GM23248 (cell line): ENCODE results near the gene APP. TPM values are rescaled to one million over a fixed set of nuclear protein-coding genes. Genes with fewer than 3 reads are reported as not detected.

ENCODE experiments used
- DNase-seq: peaks from one replicate; pipeline ENCODE4 v3.0.0-alpha.2; 2015
- H2AFZ ChIP-seq: fragments of 200-600 bp; sonication (generic); 2 replicates; pipeline ENCODE4 v1.6.1; 2016; ENCODE audit warnings: antibody characterized with exemption
- H3F3A ChIP-seq: fragments of 200-600 bp; sonication (generic); 2 replicates; pipeline ENCODE4 v1.6.1; 2016; ENCODE audit warnings: mild to moderate bottlenecking, antibody characterized with exemption, mixed run types; ENCODE audit not compliant: insufficient read depth
- H3K27ac ChIP-seq: fragments of 200-600 bp; sonication (generic); 2 replicates; pipeline ENCODE4 v1.5.1; 2016; ENCODE audit warnings: mild to moderate bottlenecking
- H3K27me3 ChIP-seq: fragments of 200-600 bp; sonication (generic); replicated peaks from 2 replicates; pipeline ENCODE4 v1.6.1; 2016; ENCODE audit warnings: mild to moderate bottlenecking; ENCODE audit not compliant: insufficient read depth
- H3K36me3 ChIP-seq: fragments of 200-600 bp; sonication (generic); 2 replicates; pipeline ENCODE4 v1.6.1; 2016; ENCODE audit warnings: low read depth, mild to moderate bottlenecking
- H3K4me1 ChIP-seq: fragments of 200-600 bp; sonication (generic); 2 replicates; pipeline ENCODE4 v1.6.1; 2016; ENCODE audit warnings: mild to moderate bottlenecking; ENCODE audit not compliant: insufficient read depth
- H3K4me2 ChIP-seq: fragments of 200-600 bp; sonication (generic); one replicate; pipeline ENCODE4 v1.6.1; 2016; ENCODE audit warnings: mild to moderate bottlenecking; ENCODE audit not compliant: unreplicated experiment
- H3K4me3 ChIP-seq: fragments of 200-600 bp; sonication (generic); 2 replicates; pipeline ENCODE4 v1.5.1; 2016; ENCODE audit warnings: mild to moderate bottlenecking
- H3K79me2 ChIP-seq: fragments of 200-600 bp; sonication (generic); 2 replicates; pipeline ENCODE4 v1.6.1; 2016; ENCODE audit warnings: mild to moderate bottlenecking; ENCODE audit not compliant: insufficient read depth
- H3K9ac ChIP-seq: fragments of 200-600 bp; sonication (generic); 2 replicates; pipeline ENCODE4 v1.6.1; 2016; ENCODE audit warnings: mild to moderate bottlenecking
- H3K9me2 ChIP-seq: fragments of 200-600 bp; sonication (generic); 2 replicates; pipeline ENCODE4 v1.6.1; 2016; ENCODE audit warnings: mixed run types, mild to moderate bottlenecking, moderate library complexity; ENCODE audit not compliant: insufficient read depth
- H3K9me3 ChIP-seq: fragments of 200-600 bp; sonication (generic); one replicate; pipeline ENCODE4 v1.6.1; 2017; ENCODE audit warnings: low read depth
- H4K20me1 ChIP-seq: fragments of 200-600 bp; sonication (generic); 2 replicates; pipeline ENCODE4 v1.6.0; 2016; ENCODE audit not compliant: insufficient read depth
- EZH2 ChIP-seq: fragments of 200-600 bp; sonication (generic); IDR thresholded peaks from 2 replicates; pipeline ENCODE4 v1.6.1; 2018; ENCODE audit warnings: antibody characterized with exemption, mild to moderate bottlenecking; ENCODE audit not compliant: insufficient read depth, poor library complexity, severe bottlenecking
- EZH2phosphoT487 ChIP-seq: fragments of 200-600 bp; sonication (generic); IDR thresholded peaks from 2 replicates; pipeline ENCODE4 v1.6.1; 2018; ENCODE audit warnings: antibody characterized with exemption, moderate library complexity, mild to moderate bottlenecking, low read depth; ENCODE audit not compliant: insufficient read depth
- WGBS, 2 experiments: methylation state at CpG; one replicate each; pipeline ENCODE4 v1.1.6; 2015 to 2017; ENCODE audit warnings: low lambda C conversion rate in 2 of 2, low coverage in 1 of 2; ENCODE audit errors: missing lambda C conversion rate in 2 of 2; 5-methylcytosine and 5-hydroxymethylcytosine counted together
- in situ Hi-C: fragments of 300-500 bp; cut with MboI; formaldehyde crosslinking; loops from 2 replicates; pipeline ENCODE4 v1.15.0; 2020
- polyA plus RNA-seq: library from polyadenylated mRNA; unstranded; fragments of >200 nt; fragmentation: Nextera tagmentation; extraction: Ambion mirVana; gene quantifications from 2 replicates; pipeline ENCODE4 v1.2.1, GENCODE V29; 2016
- total RNA-seq: library from RNA; depleted of rRNA; stranded (reverse); fragments of >200 nt; shearing (Covaris generic); gene quantifications from 2 replicates; pipeline ENCODE4 v1.2.3, GENCODE V29; 2014

APP gene
- total and polyA plus RNA-seq, 2 experiments from 2014 or later: 35.0 to 292 TPM

GRCh38 chr21:25939396-25939761 lies 231.2 kb downstream of the APP start:
- in situ Hi-C loops: no loop called here
- H3K27ac ChIP-seq: no peak overlapping the region
- H3K4me3 ChIP-seq: no peak overlapping the region
- no peaks in the 10 kb centered on the region for H3K27me3 ChIP-seq
- H3K79me2 ChIP-seq: no peaks in the 10 kb centered on the region
- H3K9me3 ChIP-seq: no peaks in the 10 kb centered on the region
- H3K4me2 ChIP-seq: no peak overlapping the region
- H3F3A ChIP-seq: peaks cover 13% of the 10 kb centered on the region
- H3K4me1 ChIP-seq: peaks cover 10% of the 10 kb centered on the region
- TF ChIP-seq EZH2phosphoT487 (no peak), EZH2 (no peak)
- no peak for DNase-seq
- no peak overlapping the region for H2AFZ ChIP-seq
- H3K36me3 ChIP-seq: no peaks in the 10 kb centered on the region
- H4K20me1 ChIP-seq: no peaks in the 10 kb centered on the region
- H3K9me2 ChIP-seq: no peaks in the 10 kb centered on the region
- no peak overlapping the region for H3K9ac ChIP-seq
- 43 to 63% methylated on average over 1 of the region's 1 CpG for WGBS, 2 experiments

DNA sequence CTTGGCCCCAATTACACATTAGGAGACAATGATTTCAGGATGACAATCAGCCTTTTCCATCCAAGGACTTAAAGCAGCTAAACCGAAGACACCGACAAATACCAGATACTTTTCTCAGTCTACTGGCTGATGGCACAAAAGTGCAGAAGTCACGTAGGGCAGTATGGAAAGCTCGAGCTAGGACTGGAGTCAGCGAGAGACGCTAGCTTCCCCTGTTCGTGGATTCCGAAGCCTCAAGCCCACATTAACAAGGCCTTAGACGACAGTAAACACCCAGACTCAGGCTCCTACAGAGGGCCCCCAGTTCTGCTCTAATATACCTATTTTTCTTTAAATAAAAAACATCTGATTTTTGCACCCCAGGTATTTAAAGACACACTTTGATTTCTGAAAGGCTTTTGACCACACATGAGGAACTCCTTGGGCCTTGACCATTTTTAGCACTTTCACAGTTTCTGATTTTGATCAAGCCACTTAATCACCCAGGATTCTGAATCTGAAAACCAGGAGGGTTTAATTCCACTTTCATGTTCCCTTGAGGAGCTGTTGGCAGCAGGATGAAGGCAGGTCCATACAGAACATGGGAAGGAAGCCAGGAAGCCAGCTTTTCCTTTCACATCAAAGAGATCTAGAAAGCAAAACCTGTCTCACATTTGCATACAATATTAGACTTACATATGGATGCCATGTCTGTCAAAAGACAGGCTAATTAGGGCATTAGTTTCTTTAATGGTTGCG lies 231.7 kb downstream of the APP start:
- Histone ChIP-seq H3K4me1 (peaks cover 6% of the 10 kb centered on the region), H3K9me3 (no peaks in the 10 kb centered on the region), H3K4me2 (no peak overlapping the region), H3K9me2 (no peaks in the 10 kb centered on the region), H3K27ac (no peak overlapping the region), H2AFZ (no peak overlapping the region), H3K79me2 (no peaks in the 10 kb centered on the region), H3K27me3 (no peaks in the 10 kb centered on the region), H3K36me3 (no peaks in the 10 kb centered on the region), H3K9ac (no peak overlapping the region), H4K20me1 (no peaks in the 10 kb centered on the region), H3K4me3 (no peak overlapping the region), H3F3A (peaks cover 18% of the 10 kb centered on the region)
- 98 to 99% methylated on average over 10 of the region's 10 CpGs for WGBS, 2 experiments
- in situ Hi-C loops: no loop called here
- no peak for TF ChIP-seq EZH2phosphoT487
- no peak for TF ChIP-seq EZH2
- DNase-seq: no peak

DNA sequence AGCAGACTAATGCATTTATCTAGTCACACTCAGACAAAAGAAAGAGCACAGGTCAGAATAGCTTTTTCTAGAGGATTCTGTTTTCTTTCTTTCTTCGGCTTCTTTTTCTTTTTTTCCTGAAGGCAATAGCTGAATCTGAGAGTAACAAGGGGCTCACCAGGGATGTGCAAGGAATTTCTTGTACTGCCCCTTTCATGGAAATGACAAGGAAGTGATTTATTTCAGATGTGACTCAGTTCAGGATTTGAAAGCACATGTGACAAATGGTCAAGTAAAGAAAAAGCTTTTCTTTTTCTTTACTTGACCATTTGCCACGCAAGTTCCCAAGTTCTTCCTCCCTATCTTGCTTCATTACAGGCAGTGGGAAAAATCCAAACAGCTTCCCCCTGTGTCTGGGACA lies 233.8 kb downstream of the APP start:
- H3K4me1 ChIP-seq: peaks cover 6% of the 10 kb centered on the region
- H3K4me2 ChIP-seq: no peak overlapping the region
- H3K27me3 ChIP-seq: no peaks in the 10 kb centered on the region
- H3K9me2 ChIP-seq: no peaks in the 10 kb centered on the region
- in situ Hi-C loops: no loop called here
- DNase-seq: no peak
- 82 to 83% methylated on average over 2 of the region's 2 CpGs for WGBS, 2 experiments
- H4K20me1 ChIP-seq: no peaks in the 10 kb centered on the region
- H3K27ac ChIP-seq: no peak overlapping the region
- peaks cover 25% of the 10 kb centered on the region for H3F3A ChIP-seq
- TF ChIP-seq EZH2phosphoT487: no peak
- no peak for TF ChIP-seq EZH2
- no peaks in the 10 kb centered on the region for H3K79me2 ChIP-seq
- H3K9me3 ChIP-seq: no peaks in the 10 kb centered on the region
- no peaks in the 10 kb centered on the region for H3K36me3 ChIP-seq
- H3K4me3 ChIP-seq: no peak overlapping the region
- H2AFZ ChIP-seq: no peak overlapping the region
- no peak overlapping the region for H3K9ac ChIP-seq

- in situ Hi-C loops: no loop called here
- Histone ChIP-seq H3F3A (peaks cover 25% of the 10 kb centered on the region), H3K4me2 (peak overlapping the region; percentile 45), H3K9ac (no peak overlapping the region), H2AFZ (peak overlapping the region; percentile 25; the same call in 1 of the 2 replicates), H3K27ac (peak overlapping the region; percentile 69), H3K4me3 (no peak overlapping the region), H4K20me1 (no peaks in the 10 kb centered on the region), H3K4me1 (peaks cover 6% of the 10 kb centered on the region), H3K9me2 (no peaks in the 10 kb centered on the region), H3K79me2 (no peaks in the 10 kb centered on the region), H3K27me3 (no peaks in the 10 kb centered on the region), H3K9me3 (no peaks in the 10 kb centered on the region), H3K36me3 (no peaks in the 10 kb centered on the region)
- peak; percentile 62; the same call in 1 of the 2 replicates for TF ChIP-seq EZH2phosphoT487
- no peak for TF ChIP-seq EZH2
- DNase-seq: peak; percentile 97
- WGBS, 2 experiments: 6 to 9% methylated on average over 4 of the region's 4 CpGs
Measured at GRCh38 chr21:25934771-25935224, 235.8 kb downstream of the APP start.
